NCI-H446 (cell line): ENCODE data around the gene DIAPH1.
"Not testable (repeated sequence)": the region's sequence is repeated elsewhere in the genome, so short reads cannot be mapped to it uniquely, and the experiment has no call there.

Experiments used
- DNase-seq, 2 experiments: peaks; one replicate each; lab custom pipeline; 2025; lab: John Stamatoyannopoulos, UW

Gene DIAPH1

DNA sequence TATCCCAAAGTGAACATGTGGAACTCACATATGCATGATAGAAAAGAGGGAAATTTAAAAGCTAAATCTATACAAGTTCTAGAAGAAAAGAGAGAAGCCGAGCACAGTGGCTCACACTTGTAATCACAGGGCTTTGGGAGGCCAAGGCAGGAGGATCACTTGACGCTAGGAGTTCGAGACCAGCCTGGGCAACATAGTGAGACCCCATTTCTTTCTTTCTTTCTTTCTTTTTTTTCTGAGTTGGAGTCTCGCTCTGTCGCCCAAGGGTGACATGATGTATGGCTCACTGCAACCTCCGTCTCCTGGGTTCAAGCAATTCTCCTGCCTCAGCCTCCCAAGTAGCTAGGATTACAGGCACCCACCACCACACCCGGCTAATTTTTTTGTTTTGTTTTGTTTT is 8.9 kb downstream of the DIAPH1 start:
- not testable (repeated sequence) for DNase-seq

- no peak for DNase-seq
Measured at GRCh38 chr5:141609044-141609443, 9.8 kb downstream of the DIAPH1 start.

DNA sequence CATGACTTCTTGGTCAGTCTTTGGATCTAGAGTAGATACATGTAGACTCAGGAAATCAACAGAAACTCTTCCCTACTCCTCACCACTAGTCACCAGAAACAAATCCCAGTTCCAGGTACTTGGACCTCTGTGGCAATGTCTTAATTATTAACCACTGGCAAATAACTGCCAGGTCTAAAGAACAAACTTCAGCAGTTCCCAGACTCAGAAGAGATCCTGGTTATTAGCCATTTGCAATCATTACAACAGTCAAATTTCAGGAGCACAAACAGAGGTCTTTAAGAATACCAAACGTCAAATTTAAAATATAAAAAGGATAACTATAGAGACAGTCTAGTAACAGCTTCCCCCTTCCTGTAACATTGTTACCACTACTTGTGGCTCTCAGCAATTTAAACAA is 10.2 kb downstream of the DIAPH1 start:
- DNase-seq, result no peak

- DNase-seq, result no peak
Measured at GRCh38 chr5:141608046-141608445, 10.8 kb downstream of the DIAPH1 start.

DNA sequence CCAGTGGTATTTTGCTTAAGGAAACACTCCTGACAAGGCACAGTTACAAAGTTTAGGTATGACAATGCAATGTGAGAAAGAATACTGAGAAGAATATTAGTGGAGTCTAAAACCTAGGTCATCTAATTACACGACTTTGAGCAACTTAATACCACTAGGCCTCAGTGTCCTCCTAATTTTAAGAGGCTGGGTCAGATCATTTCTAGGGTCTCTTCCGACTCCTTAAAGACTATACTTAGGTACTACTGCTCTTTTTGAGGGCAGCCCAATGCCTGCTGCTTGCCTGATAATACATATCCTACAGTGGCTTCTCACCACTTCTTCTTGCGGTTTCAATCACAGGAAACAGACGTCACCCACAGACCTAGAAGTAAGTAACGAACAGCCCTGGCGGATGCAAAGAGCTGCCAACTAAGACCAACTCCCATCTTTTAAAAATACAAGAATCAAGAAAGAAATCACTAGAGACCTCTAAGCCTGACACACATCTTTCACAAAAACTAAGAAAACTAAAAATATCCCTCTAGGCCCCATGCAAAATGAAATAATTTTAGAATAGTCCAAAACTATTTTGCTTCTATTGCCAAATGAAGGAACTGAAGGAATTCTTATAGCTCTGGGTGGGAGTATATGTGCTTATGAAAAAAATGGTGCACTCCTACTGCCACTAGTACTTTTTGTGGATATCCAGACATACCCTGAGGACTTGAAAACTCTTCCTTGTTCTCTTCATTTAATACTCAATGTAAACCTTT is 13.1 kb downstream of the DIAPH1 start:
- DNase-seq, result no peak

DNA sequence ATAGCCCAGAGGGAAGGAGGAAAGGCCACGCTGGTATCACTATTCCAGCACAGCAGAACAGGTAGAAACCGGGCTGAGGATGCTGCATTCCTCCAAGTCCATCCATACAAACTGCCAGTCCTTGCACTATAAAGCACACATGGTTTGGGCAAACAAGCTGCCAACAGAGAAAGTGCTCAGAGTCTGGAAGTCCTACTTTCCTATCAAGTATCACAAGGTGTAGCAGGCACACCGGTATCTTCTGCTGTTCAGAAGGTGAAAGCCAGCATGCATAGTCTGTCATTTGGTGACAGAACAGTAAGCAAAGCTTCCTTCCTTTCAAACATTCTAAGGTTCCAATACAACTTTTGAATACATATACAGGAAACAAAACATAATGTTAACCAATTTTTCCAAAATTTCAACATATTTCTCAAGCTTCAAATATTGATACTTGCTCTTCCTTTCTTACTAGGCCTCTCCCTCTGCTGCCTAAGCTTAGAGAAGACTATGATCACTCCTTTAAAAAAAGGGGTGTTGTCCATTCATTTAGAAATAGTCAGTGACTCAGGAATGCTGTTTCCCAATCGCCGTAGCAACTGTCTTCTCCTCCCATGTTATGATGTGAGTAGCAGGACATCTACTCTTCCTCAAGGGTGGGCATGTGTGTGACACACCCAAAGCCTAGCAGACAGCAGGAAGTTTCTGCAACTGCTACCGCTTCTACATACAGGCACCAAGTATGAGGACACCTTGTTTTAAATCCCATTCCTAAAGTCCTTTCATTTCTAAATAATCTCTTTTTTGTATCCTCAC is 14.7 kb downstream of the DIAPH1 start:
- no peak for DNase-seq

- DNase-seq, result no peak
Measured at GRCh38 chr5:141602606-141603005, 16.2 kb downstream of the DIAPH1 start.

DNA sequence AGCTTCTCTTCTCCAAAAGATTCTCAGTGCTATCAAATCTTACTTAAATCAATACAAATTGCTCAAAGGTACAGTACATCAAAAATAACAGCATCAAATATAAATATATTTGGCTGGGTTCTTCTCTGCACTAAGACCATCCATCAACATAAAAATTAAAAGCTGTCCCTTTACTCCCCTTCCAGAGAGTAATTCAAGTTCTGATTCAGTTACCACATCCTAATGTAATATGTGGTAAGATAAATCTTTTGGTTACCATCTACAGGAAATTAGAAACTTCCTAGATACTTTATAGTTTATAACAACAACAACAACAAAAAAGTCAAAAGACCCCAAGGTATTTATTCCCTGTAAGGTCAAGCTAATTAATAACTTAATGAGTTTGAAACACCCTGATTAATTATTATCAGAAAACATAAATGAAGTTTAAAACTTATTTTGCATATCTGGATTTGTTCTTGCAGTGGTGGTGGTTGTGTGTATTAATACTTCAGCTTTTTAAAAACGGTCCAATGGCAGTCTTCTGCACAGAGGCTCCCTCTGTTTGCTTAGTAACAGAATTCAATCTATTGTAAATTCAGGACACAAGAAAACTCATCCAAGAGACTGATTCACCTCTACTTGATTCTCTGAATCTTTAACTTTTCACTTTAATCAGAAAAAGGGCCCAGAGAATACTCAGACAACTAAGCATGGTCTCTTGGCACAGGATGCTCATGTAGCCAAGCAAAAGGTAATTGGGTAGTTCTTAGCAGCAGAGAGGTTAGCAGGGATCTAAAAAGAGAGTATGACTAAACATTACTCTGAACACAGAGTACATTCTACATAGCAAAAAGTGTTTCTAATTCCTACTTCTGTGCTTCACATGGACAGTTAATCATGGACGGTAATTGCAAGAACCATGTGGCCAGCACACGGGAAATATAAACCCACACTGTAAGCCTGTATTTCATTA is 20.1 kb downstream of the DIAPH1 start:
- DNase-seq, result no peak

DNA sequence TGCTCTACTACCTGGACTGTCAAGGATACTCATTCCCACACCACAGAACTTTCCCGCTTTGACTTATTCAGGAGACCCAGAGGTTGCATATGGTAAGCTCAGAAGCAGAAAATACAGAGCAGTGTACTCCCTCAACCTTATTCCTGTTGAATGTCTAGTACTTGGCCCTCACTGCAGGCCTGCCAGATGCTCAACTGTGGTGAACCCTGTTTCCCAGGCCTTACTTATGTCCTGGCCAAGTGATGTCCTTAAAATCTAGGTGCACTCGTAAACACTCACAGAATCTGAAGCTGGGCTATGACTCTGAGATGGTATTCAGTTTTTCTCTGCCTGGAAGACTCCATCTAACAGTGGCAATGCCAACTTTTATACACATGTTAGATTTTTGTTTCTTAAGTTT is 21.0 kb downstream of the DIAPH1 start:
- no peak for DNase-seq

DNA sequence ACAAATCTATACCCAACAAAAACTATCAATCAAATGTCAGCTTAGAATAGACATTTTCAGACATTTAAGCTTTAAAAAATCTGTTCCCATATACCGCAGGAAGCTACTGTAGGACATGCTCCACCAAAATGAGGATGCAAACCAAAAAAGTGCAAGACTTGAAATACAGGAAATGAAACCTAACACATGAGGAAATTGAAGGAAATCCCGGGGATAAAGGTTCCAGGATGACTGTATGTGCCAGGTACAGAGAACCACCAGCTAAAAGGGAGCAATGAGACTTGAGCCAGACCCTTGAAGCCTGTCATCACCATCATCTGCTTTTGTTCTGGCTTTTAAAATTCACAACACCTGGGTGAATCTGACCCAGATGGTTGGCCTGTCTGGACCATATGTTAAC is 21.4 kb downstream of the DIAPH1 start:
- no peak for DNase-seq

DNA sequence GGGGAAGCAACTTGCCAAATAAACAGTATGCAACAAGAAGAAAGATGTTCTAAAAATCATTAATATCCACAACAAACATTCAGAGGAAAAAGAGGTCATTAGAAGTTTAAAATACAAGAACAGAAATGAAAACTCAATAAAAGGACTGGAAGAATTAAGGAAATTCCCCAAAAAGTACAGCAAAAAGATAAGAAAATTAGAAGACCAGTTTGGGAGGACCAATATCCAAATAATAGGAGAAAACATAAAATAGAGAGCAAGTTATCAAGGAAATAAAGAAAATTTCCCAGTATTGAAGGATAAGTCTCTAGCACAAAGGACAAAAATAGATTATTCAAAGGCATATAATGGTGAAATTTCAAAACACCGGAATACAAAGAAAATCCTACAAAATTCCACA is 21.9 kb downstream of the DIAPH1 start:
- DNase-seq, result no peak

- no peak for DNase-seq
Measured at GRCh38 chr5:141590127-141590526, 28.7 kb downstream of the DIAPH1 start.

- DNase-seq, result no peak
Measured at GRCh38 chr5:141586246-141586645, 32.6 kb downstream of the DIAPH1 start.

DNA sequence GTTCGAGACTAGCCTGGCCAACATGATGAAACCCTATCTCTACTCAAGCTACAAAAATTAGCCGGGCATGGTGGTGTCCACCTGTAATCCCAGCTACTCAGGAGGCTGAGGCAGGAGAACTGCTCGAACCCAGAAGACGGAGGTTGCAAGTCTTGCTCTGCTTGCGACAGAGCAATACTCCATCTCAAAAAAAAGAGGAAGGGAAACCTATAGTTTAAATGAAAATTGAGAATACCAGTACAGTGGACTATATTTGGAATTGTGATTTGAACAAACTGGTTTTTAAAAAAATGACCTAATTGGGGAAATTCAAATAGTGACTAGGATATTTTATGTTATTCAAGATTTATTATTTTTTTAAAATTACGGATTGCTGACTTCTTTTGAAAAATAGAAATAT is 33.2 kb downstream of the DIAPH1 start:
- no peak for DNase-seq

DNA sequence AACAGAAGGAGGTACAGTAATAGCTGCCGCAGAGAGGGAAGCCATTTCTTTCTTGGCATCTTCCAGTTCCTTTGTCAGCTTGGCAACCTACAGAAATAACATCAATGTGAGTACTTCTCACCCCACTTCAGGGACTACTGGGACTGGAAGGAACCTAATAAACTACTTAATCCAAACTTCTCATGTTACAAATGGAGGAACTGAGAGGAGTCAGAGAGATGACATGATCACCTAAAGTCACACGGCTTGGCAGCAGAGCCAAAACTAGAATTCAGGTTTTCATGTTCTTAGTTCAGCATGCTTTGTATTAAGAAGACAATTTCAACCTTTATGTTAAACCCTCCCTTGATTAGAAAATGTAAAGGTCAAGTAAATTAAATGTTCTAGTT is 44.7 kb downstream of the DIAPH1 start:
- DNase-seq, result no peak

- DNase-seq, result no peak
Measured at GRCh38 chr5:141573489-141574121, 45.2 kb downstream of the DIAPH1 start.

- DNase-seq, result no peak
Measured at GRCh38 chr5:141570655-141571054, 48.1 kb downstream of the DIAPH1 start.

GRCh38 chr5:141567513-141568117 is 51.2 kb downstream of the DIAPH1 start:
- peak in 1 of 2 experiments; percentile 26 for DNase-seq

DNA sequence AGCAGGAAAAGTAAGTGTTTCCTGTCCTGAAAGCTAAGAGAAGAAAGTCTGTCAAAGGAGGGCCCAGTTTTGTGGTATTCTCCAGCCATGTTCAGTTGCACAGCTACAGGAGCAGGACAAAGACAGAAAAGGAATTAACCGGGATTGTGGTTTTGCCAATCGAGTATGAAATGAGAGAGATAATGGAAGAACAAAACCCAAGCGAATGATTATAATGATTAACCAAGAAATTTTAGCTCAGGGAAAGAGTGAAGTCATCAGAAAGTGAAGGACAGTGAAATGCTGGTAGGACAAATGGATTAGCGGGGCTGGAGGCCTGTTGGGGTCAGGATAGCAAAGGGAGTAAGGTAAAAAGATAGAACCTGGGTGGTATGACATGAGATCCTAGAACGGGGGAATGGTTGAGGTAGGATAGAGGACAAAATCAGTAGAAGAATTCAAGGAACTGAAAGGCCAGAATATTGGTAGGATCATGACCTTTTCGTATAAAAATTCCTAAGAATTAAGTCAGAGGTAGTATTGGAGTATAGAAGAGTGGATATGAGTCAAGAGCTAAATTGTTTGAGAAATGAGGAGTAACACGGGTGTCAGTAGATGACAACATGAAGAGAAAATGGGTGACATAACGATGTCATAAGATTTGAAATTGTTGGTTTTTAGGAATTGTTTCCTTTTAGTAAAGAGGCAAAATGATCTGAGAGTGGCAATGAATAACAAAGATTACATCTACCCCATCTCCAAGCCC is 52.8 kb downstream of the DIAPH1 start:
- DNase-seq, result no peak

- DNase-seq, result peak; percentile 82 to 85
Measured at GRCh38 chr5:141564216-141564692, 54.5 kb downstream of the DIAPH1 start.
